Mesothelial cell of epicardium (in vitro differentiated cells): ENCODE data around the gene PLA2G3. TPM values are rescaled to one million over a fixed set of nuclear protein-coding genes. Genes with fewer than 3 reads are reported as not detected.
"Not testable (repeated sequence)": the region's sequence is repeated elsewhere in the genome, so short reads cannot be mapped to it uniquely, and the experiment has no call there.

Experiments
- DNase-seq, 2 experiments: peaks; one replicate each; pipeline ENCODE4 v3.0.0; 2021; ENCODE audit warnings: low spot score in 2 of 2; ENCODE audit not compliant: unreplicated experiment in 2 of 2
- H3K27ac Mint-ChIP-seq: 2 replicates; pipeline ENCODE4 v1.8.0; 2021; ENCODE audit warnings: mixed read lengths
- H3K27me3 Mint-ChIP-seq: 2 replicates; pipeline ENCODE4 v1.8.0; 2021; ENCODE audit warnings: low read depth, mixed read lengths
- H3K36me3 Mint-ChIP-seq: 2 replicates; pipeline ENCODE4 v1.8.0; 2021; ENCODE audit warnings: mixed read lengths
- H3K4me1 Mint-ChIP-seq: 2 replicates; pipeline ENCODE4 v1.8.0; 2021; ENCODE audit warnings: mixed read lengths
- H3K4me3 Mint-ChIP-seq: 2 replicates; pipeline ENCODE4 v1.8.0; 2021; ENCODE audit warnings: mild to moderate bottlenecking, moderate library complexity, mixed read lengths
- H3K9me3 Mint-ChIP-seq: 2 replicates; pipeline ENCODE4 v1.8.0; 2021; ENCODE audit warnings: mixed read lengths
- CTCF ChIP-seq: fragments of 200-600 bp; sonication (generic); IDR thresholded peaks from one replicate; pipeline ENCODE4 v1.5.0; 2021; ENCODE audit warnings: antibody characterized with exemption; ENCODE audit not compliant: unreplicated experiment
- total RNA-seq: library from RNA; stranded (reverse); gene quantifications from 3 replicates; pipeline ENCODE4 v1.2.1, GENCODE V29; 2021

PLA2G3 gene
- total RNA-seq, 1 donor from 2014 or later: 0.20 TPM

- no peaks in the 10 kb centered on the region for H3K9me3 Mint-ChIP-seq
- H3K36me3 Mint-ChIP-seq: peaks cover 30% of the 10 kb centered on the region
- no peak overlapping the region for H3K4me3 Mint-ChIP-seq
- H3K27ac Mint-ChIP-seq: no peak overlapping the region
- TF ChIP-seq CTCF: no peak
- H3K27me3 Mint-ChIP-seq: no peaks in the 10 kb centered on the region
- H3K4me1 Mint-ChIP-seq: no peaks in the 10 kb centered on the region
- DNase-seq: no peak
Observed at GRCh38 chr22:31098632-31099110, 41.6 kb downstream of the PLA2G3 start.

GRCh38 chr22:31097941-31098631, 42.2 kb downstream of the PLA2G3 start:
- DNase-seq: no peak
- Mint-ChIP-seq H3K9me3 (no peaks in the 10 kb centered on the region), H3K27ac (no peak overlapping the region), H3K4me1 (no peaks in the 10 kb centered on the region), H3K4me3 (no peak overlapping the region), H3K36me3 (peaks cover 30% of the 10 kb centered on the region), H3K27me3 (no peaks in the 10 kb centered on the region)
- TF ChIP-seq CTCF: no peak

GRCh38 chr22:31097539-31097938, 42.8 kb downstream of the PLA2G3 start:
- not testable (repeated sequence) for H3K9me3 Mint-ChIP-seq, H3K4me1 Mint-ChIP-seq, H3K27me3 Mint-ChIP-seq, H3K4me3 Mint-ChIP-seq, DNase-seq, H3K27ac Mint-ChIP-seq
- peaks cover 30% of the 10 kb centered on the region for H3K36me3 Mint-ChIP-seq

GRCh38 chr22:31096657-31097279, 43.5 kb downstream of the PLA2G3 start:
- no peaks in the 10 kb centered on the region for H3K27me3 Mint-ChIP-seq

GRCh38 chr22:31095637-31096249, 44.6 kb downstream of the PLA2G3 start:
- H3K9me3 Mint-ChIP-seq: no peaks in the 10 kb centered on the region
- H3K27me3 Mint-ChIP-seq: no peaks in the 10 kb centered on the region
- TF ChIP-seq CTCF: no peak
- no peak for DNase-seq
- no peak overlapping the region for H3K4me3 Mint-ChIP-seq
- H3K4me1 Mint-ChIP-seq: no peaks in the 10 kb centered on the region
- peaks cover 27% of the 10 kb centered on the region for H3K36me3 Mint-ChIP-seq
- H3K27ac Mint-ChIP-seq: no peak overlapping the region

More at GRCh38 chr22:31096657-31097279, 43.5 kb downstream of the PLA2G3 start:
- DNase-seq: no peak
- no peak for TF ChIP-seq CTCF
- Mint-ChIP-seq H3K36me3 (peaks cover 28% of the 10 kb centered on the region), H3K27ac (no peak overlapping the region), H3K4me1 (no peaks in the 10 kb centered on the region), H3K4me3 (no peak overlapping the region), H3K9me3 (no peaks in the 10 kb centered on the region)

GRCh38 chr22:31094741-31095140, 45.6 kb downstream of the PLA2G3 start:
- no peak overlapping the region for H3K27ac Mint-ChIP-seq
- no peak overlapping the region for H3K4me3 Mint-ChIP-seq
- H3K27me3 Mint-ChIP-seq: no peaks in the 10 kb centered on the region
- peaks cover 27% of the 10 kb centered on the region for H3K36me3 Mint-ChIP-seq
- no peak for DNase-seq
- no peaks in the 10 kb centered on the region for H3K4me1 Mint-ChIP-seq
- TF ChIP-seq CTCF: no peak
- H3K9me3 Mint-ChIP-seq: no peaks in the 10 kb centered on the region
